ENCODE measurements around the gene MYLK3. TPM values are rescaled to one million over a fixed set of nuclear protein-coding genes. Genes with fewer than 3 reads are reported as not detected.

Gene MYLK3
- total RNA-seq, 2 experiments from 2014 or later = 0.11 TPM; not detected in 1

DNA sequence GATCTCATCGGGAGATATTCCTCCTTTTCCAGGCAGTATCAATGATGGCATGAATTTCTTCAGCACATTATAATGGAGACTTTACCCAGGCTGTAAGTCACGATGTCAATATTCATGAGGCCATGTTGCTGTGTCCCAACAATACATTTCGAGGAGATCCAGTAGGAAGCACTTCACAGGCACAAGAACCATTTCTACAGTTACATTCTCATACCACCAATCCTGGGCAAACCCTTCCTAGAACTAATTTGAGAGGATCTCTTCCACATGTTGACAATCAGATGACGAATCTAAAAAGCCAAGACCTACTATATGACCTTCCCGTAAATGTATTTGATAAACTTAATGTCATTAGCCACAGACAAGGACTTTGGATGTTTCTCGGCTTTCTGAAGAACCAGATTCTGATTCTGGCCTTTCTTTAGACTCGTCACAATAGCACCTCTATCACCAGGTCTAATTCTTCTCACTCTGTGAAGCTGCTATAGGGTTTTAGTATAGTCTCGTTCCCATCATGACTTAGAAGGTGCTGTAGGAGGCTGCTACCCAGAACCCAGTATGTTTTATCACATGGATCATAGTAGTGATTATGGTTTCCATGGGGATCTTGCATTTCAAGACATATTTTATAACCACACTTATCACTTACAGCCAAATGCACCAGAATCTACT, 42.6 kb upstream of the MYLK3 start:
- peak overlapping the region; percentile 75 for H3K4me3 Mint-ChIP-seq
- peaks cover 20% of the 10 kb centered on the region for H3K4me1 Mint-ChIP-seq (ENCODE audit: low read depth)
- H3K36me3 Mint-ChIP-seq (ENCODE audit: low read depth) = peaks cover 20% of the 10 kb centered on the region
- intact Hi-C loops (cut with micrococcal nuclease) = no loop called here
- peaks cover 25% of the 10 kb centered on the region for H3K9me3 Mint-ChIP-seq
- CTCF ChIA-PET = interaction anchor here (0.6 to 1.2 kb wide), 3 partner anchors 10 to 118 kb away, joined by 3 read pairs; no protein-coding TSS in a partner anchor
- peak overlapping the region; percentile 79 for H3K27ac Mint-ChIP-seq
- no peaks in the 10 kb centered on the region for H3K27me3 Mint-ChIP-seq
- DNase-seq = no peak
- TF ChIP-seq, protein P1, sequence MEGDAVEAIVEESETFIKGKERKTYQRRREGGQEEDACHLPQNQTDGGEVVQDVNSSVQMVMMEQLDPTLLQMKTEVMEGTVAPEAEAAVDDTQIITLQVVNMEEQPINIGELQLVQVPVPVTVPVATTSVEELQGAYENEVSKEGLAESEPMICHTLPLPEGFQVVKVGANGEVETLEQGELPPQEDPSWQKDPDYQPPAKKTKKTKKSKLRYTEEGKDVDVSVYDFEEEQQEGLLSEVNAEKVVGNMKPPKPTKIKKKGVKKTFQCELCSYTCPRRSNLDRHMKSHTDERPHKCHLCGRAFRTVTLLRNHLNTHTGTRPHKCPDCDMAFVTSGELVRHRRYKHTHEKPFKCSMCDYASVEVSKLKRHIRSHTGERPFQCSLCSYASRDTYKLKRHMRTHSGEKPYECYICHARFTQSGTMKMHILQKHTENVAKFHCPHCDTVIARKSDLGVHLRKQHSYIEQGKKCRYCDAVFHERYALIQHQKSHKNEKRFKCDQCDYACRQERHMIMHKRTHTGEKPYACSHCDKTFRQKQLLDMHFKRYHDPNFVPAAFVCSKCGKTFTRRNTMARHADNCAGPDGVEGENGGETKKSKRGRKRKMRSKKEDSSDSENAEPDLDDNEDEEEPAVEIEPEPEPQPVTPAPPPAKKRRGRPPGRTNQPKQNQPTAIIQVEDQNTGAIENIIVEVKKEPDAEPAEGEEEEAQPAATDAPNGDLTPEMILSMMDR (IDR thresholded peaks at IDR 0.05) = no peak
- POLR2A ChIA-PET = interaction anchor here (1.4 kb wide), 1 partner anchor 10 kb away, joined by 3 read pairs; no protein-coding TSS in a partner anchor
- ATAC-seq = no peak

DNA sequence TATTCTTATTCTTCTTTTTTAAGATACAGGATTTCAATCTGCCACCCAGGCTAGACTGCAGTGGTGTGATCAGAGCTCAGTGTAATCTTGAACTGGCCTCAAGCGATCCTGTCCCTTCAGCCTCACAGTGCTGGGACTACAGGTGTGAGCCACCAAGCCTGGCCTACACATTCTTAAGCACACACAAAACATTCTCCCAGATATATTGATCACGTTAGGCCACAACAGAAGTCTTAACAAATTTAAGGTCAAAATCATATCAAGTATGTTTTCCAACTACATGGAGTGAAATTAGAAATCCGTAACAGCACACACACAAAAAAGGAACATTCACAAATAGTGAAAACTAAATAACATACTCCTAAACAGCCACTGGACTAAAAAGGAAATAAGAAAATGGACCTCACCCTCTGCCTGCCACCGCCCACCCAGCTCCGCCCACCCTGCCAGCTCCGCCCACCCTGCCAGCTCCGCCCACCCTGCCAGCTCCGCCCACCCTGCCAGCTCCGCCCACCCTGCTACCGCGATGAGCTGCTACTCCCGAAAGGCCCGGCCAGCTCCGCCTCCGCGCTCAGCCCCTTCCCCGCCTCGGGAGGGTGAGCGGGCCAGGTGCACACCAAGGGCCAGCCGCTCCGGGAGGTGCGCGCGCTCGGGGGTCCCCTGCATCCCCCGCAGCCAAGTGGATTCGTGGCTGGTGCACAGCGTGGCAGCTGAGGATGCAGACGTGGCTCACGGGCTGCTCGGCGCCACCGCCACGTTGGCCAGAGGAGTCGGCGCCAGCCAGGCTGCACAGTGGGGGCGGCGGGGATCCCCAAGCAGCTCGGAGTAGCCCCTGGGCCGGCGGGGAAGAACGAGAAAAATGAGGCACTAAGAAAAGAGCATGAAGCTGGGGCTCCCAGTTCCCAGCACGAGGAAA, 41.6 kb upstream of the MYLK3 start:
- CTCF ChIA-PET = interaction anchor here (0.6 to 1.2 kb wide), 6 partner anchors 11 to 119 kb away, joined by 3 to 6 read pairs (median 3); partner anchors contain the start of gene ORC6
- POLR2A ChIA-PET = no interaction called here
- intact Hi-C loops (cut with micrococcal nuclease) = no loop called here
- Mint-ChIP-seq H3K27ac (peak overlapping the region; percentile 79), H3K9me3 (peaks cover 17% of the 10 kb centered on the region), H3K27me3 (no peaks in the 10 kb centered on the region), H3K4me1 (ENCODE audit: low read depth) (peaks cover 20% of the 10 kb centered on the region), H3K36me3 (ENCODE audit: low read depth) (peaks cover 10% of the 10 kb centered on the region), H3K4me3 (peak overlapping the region; percentile 75)
- ATAC-seq (peak; percentile 97), DNase-seq (peak; percentile 82)
- TF ChIP-seq, protein P1 (IDR thresholded peaks at IDR 0.05) = no peak

DNA sequence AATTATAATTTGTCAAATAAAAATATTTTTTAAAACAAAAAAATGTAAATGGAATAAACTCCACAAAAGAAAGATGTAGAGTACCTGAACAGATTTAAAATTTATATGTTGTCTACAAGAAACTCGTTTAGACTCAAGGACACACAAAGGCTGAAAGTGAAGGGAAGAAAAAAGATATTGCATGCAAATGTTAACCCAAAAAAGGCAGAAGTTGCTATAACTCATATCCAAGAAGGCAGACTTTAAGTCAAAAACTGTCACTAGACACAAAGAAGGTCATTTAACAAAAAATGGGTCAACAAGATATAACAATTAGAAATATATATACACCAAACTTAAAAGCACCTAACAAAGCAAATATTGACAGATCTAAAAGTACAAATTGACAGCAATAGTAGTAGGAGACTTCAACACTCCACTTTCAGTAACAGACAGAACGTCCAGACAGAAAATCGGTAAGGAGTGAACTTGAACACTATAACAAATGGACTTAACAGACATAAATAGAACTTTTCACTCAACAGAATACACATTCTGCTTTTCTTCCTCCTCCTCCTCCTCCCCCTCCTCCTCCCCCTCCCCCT, 40.8 kb upstream of the MYLK3 start:
- ChIA-PET CTCF (no interaction called here), POLR2A (no interaction called here)
- intact Hi-C loops (cut with micrococcal nuclease) = no loop called here
- peaks cover 20% of the 10 kb centered on the region for H3K4me1 Mint-ChIP-seq (ENCODE audit: low read depth)
- no peak for DNase-seq
- ATAC-seq = no peak
- no peak overlapping the region for H3K4me3 Mint-ChIP-seq
- peaks cover 13% of the 10 kb centered on the region for H3K9me3 Mint-ChIP-seq
- H3K27ac Mint-ChIP-seq = no peak overlapping the region
- TF ChIP-seq, protein P1 (IDR thresholded peaks at IDR 0.05) = no peak
- no peaks in the 10 kb centered on the region for H3K27me3 Mint-ChIP-seq
- peaks cover 6% of the 10 kb centered on the region for H3K36me3 Mint-ChIP-seq (ENCODE audit: low read depth)

GRCh38 chr16:46787909-46788308, 39.8 kb upstream of the MYLK3 start:
- no peaks in the 10 kb centered on the region for H3K27me3 Mint-ChIP-seq
- peaks cover 24% of the 10 kb centered on the region for H3K4me1 Mint-ChIP-seq (ENCODE audit: low read depth)
- DNase-seq (no peak), ATAC-seq (no peak)
- peaks cover 3% of the 10 kb centered on the region for H3K36me3 Mint-ChIP-seq (ENCODE audit: low read depth)
- TF ChIP-seq, protein P1 (IDR thresholded peaks at IDR 0.05) = no peak
- H3K9me3 Mint-ChIP-seq = peaks cover 9% of the 10 kb centered on the region
- H3K4me3 Mint-ChIP-seq = no peak overlapping the region
- CTCF ChIA-PET = no interaction called here
- POLR2A ChIA-PET = no interaction called here
- H3K27ac Mint-ChIP-seq = no peak overlapping the region
- intact Hi-C loops (cut with micrococcal nuclease) = no loop called here

All from activated CD8-positive, alpha-beta T cell treated with anti-CD3 and anti-CD28 coated beads for 36 hours (primary cell).